Gastrocnemius medialis (tissue), 4 donors: ENCODE results near the gene MYO1G. TPM values are rescaled to one million over a fixed set of nuclear protein-coding genes. Genes with fewer than 3 reads are reported as not detected.
"Not testable (repeated sequence)": the region's sequence is repeated elsewhere in the genome, so short reads cannot be mapped to it uniquely, and the experiment has no call there.

Experiments
- ATAC-seq, 2 donors: fragments of 150-250 bp; one replicate each; pipeline ENCODE4 v1.9.1; 2016
- DNase-seq, 2 donors: peaks; one replicate each; pipeline ENCODE4 v3.0.0-alpha.2; 2019
- H3K27ac ChIP-seq, 4 donors: fragments of 200-600 bp; sonication (generic); 1 replicate in 1 of 4; 2 replicates in 3 of 4; pipeline ENCODE4 v1.5.1; 2016 to 2018; ENCODE audit warnings: mild to moderate bottlenecking in 2 of 4, moderate library complexity in 1 of 4
- H3K27me3 ChIP-seq, 3 donors: fragments of 200-600 bp; sonication (generic) in 2 of 3; 1 replicate in 1 of 3; 2 replicates in 2 of 3; pipeline versions ENCODE4 v1.5.1 to v1.6.0; 2016 to 2019; ENCODE audit warnings: mild to moderate bottlenecking in 1 of 3, moderate library complexity in 1 of 3
- H3K36me3 ChIP-seq, 2 donors: fragments of 200-600 bp; sonication (generic) in 1 of 2; one replicate each; pipeline ENCODE4 v1.5.1; 2017 to 2018
- H3K4me1 ChIP-seq, 2 donors: fragments of 200-600 bp; sonication (generic) in 1 of 2; one replicate each; pipeline ENCODE4 v1.5.1; 2016 to 2017; ENCODE audit warnings: mild to moderate bottlenecking in 2 of 2
- H3K4me3 ChIP-seq, 4 donors: fragments of 200-600 bp; sonication (generic) in 3 of 4; 1 replicate in 1 of 4; 2 replicates in 3 of 4; pipeline ENCODE4 v1.5.1; 2016 to 2019; ENCODE audit warnings: mild to moderate bottlenecking in 2 of 4
- H3K9me3 ChIP-seq, 3 donors: fragments of 200-600 bp; sonication (generic) in 2 of 3; 1 replicate in 1 of 3; 2 replicates in 2 of 3; pipeline ENCODE4 v1.5.1; 2016 to 2019
- POLR2A ChIP-seq, 2 donors: fragments of 450-650 bp; IDR thresholded peaks; one replicate each; pipeline ENCODE4 v1.6.1; 2017; ENCODE audit warnings: antibody characterized with exemption in 2 of 2, mild to moderate bottlenecking in 2 of 2, moderate library complexity in 2 of 2
- in situ Hi-C, 4 donors: fragments of 200-750 bp; cut with MboI; loops; one replicate each; pipeline versions ENCODE4 v1.15.0 to v1.8.0; 2017; ENCODE audit warnings: low sequenced_read_pairs in 4 of 4
- intact Hi-C: fragments of 100-400 bp; cut with DNase I; formaldehyde crosslinking; loops from one replicate; pipeline ENCODE4 v1.15.1; 2023; ENCODE audit warnings: low total_unique reads
- total RNA-seq, 4 donors: library from RNA; depleted of rRNA; stranded (reverse); fragments of >200 nt; gene quantifications; one replicate each; pipeline versions ENCODE4 v1.1.0 to v1.2.3, GENCODE V29; 2016
- TF ChIP-seq, protein P1 (sequence below), 5 experiments: fragments of 450-650 bp in 3 of 5; fragments of 200-600 bp in 2 of 5; sonication (generic) in 2 of 5; IDR thresholded peaks in 4 of 5; conservative IDR thresholded peaks in 1 of 5; 1 replicate in 4 of 5; 2 replicates in 1 of 5; pipeline ENCODE4 v1.5.1; 2016 to 2019; ENCODE audit warnings: antibody characterized with exemption in 5 of 5, mild to moderate bottlenecking in 3 of 5, moderate library complexity in 3 of 5

Gene MYO1G
- total RNA-seq, 4 donors from 2014 or later = 0.61 to 1.4 (median 1.3) TPM; not detected in 1

- H3K9me3 ChIP-seq = no peaks in the 10 kb centered on the region
- no peak for DNase-seq
- TF ChIP-seq, protein P1, sequence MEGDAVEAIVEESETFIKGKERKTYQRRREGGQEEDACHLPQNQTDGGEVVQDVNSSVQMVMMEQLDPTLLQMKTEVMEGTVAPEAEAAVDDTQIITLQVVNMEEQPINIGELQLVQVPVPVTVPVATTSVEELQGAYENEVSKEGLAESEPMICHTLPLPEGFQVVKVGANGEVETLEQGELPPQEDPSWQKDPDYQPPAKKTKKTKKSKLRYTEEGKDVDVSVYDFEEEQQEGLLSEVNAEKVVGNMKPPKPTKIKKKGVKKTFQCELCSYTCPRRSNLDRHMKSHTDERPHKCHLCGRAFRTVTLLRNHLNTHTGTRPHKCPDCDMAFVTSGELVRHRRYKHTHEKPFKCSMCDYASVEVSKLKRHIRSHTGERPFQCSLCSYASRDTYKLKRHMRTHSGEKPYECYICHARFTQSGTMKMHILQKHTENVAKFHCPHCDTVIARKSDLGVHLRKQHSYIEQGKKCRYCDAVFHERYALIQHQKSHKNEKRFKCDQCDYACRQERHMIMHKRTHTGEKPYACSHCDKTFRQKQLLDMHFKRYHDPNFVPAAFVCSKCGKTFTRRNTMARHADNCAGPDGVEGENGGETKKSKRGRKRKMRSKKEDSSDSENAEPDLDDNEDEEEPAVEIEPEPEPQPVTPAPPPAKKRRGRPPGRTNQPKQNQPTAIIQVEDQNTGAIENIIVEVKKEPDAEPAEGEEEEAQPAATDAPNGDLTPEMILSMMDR (IDR thresholded peaks at IDR 0.05 in 4 of 5, conservative IDR thresholded peaks at IDR 0.05 in 1 of 5) = no peak
- no peak for TF ChIP-seq POLR2A (IDR thresholded peaks at IDR 0.05)
- H3K36me3 ChIP-seq = no peaks in the 10 kb centered on the region
- peaks cover 0 to 5% (median 4%) of the 10 kb centered on the region in 3 donors for H3K27me3 ChIP-seq
- H3K4me3 ChIP-seq = no peak overlapping the region
- no peaks in the 10 kb centered on the region for H3K4me1 ChIP-seq
- ATAC-seq = no peak
- H3K27ac ChIP-seq = no peak overlapping the region
- in situ Hi-C loops (no loop called here), intact Hi-C loops (no loop called here)
Measured at GRCh38 chr7:44935016-44935415, 43.8 kb downstream of the MYO1G start.

DNA sequence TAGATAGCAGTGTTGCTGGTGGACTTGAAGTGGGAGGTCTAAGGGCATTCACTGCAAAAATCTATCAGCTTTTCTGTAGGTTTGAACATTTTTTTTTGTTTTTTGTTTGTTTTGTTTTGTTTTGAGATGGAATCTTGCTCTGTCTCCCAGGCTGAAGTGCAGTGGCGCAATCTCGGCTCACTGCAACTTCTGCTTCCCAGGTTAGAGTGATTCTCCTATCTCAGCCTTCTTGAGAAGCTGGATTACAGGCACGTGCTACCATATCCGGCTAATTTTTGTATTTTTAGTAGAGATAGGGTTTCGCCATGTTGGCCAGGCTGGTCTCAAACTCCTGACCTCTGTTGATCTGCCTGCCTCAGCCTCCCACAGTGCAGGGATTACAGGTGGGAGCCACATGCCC is 44.3 kb downstream of the MYO1G start:
- intact Hi-C loops, H3K36me3 ChIP-seq, H3K27ac ChIP-seq, H3K27me3 ChIP-seq, H3K9me3 ChIP-seq, H3K4me3 ChIP-seq, in situ Hi-C loops, DNase-seq, ATAC-seq, H3K4me1 ChIP-seq: not testable (repeated sequence)

GRCh38 chr7:44930921-44931320 is 47.9 kb downstream of the MYO1G start:
- Histone ChIP-seq H3K9me3 (no peaks in the 10 kb centered on the region), H3K36me3 (no peaks in the 10 kb centered on the region), H3K4me1 (no peaks in the 10 kb centered on the region), H3K27ac (no peak overlapping the region), H3K27me3 (peaks cover 2 to 12% (median 4%) of the 10 kb centered on the region in 3 donors), H3K4me3 (no peak overlapping the region)
- DNase-seq (no peak), ATAC-seq (no peak)
- intact Hi-C loops (no loop called here), in situ Hi-C loops (no loop called here)
- TF ChIP-seq POLR2A (IDR thresholded peaks at IDR 0.05) = no peak
- TF ChIP-seq, protein P1 (IDR thresholded peaks at IDR 0.05 in 4 of 5, conservative IDR thresholded peaks at IDR 0.05 in 1 of 5) = no peak

GRCh38 chr7:44922351-44922694 is 56.5 kb downstream of the MYO1G start:
- Histone ChIP-seq H3K4me3 (no peak overlapping the region), H3K36me3 (no peaks in the 10 kb centered on the region), H3K27ac (no peak overlapping the region), H3K27me3 (no peaks in the 10 kb centered on the region), H3K4me1 (no peaks in the 10 kb centered on the region), H3K9me3 (no peaks in the 10 kb centered on the region)
- DNase-seq (no peak), ATAC-seq (peak; percentile 30 to 32)
- intact Hi-C loops = loop anchor here (1.0 to 5.0 kb wide), 2 partner anchors 65 to 335 kb away; no protein-coding TSS in a partner anchor
- TF ChIP-seq POLR2A (IDR thresholded peaks at IDR 0.05) = no peak
- TF ChIP-seq, protein P1 (IDR thresholded peaks at IDR 0.05 in 4 of 5, conservative IDR thresholded peaks at IDR 0.05 in 1 of 5) = peak in 2 of 5 experiments; percentile 5 to 6
- in situ Hi-C loops = loop anchor here in 3 of 4 donors (5.0 to 10.0 kb wide), 4 partner anchors 60 to 338 kb away; partner anchors contain the start of gene TMED4 (in 2 of the 3)

DNA sequence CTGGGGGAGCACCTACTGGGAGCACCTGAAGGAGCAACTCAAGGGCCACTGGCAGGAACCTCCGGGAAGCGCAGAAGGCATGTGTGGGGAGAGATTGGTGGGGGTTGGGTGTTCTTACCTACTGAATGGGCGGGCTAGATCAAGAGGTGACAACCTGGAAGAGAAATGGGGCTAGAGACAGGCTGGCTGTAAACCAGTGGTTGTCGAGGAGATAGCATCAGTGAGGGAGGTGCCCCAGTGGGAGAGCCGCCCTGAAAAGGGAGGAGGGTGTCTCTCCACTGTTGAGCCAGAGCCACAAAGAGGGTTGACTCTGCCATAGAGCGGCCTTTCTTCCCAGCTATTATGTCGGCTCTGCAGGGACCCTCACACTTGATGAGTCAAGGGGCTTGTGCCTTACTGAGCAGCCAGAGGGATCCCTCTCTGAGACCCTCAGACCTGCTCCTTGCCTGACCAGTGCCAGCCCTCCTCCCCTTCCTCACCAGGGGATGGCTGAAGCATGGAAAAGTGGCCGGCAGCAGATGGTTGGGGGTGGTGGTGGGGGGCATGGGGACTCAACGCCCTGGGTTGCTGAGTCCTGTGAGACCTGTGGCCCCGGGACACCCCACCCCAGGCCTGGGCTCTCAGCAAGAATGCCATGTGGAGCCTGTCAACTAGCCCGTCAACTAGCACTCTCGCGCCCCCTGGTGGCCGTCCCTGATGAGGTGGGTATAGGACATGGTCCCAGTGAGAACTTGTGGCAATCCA is 57.0 kb downstream of the MYO1G start:
- ATAC-seq (peak; percentile 95 to 99), DNase-seq (peak; percentile 71 to 83)
- H3K27me3 ChIP-seq = no peaks in the 10 kb centered on the region
- H3K36me3 ChIP-seq = no peaks in the 10 kb centered on the region
- in situ Hi-C loops (loop anchor here in 3 of 4 donors (5.0 to 10.0 kb wide), 4 partner anchors 59 to 337 kb away; partner anchors contain the start of gene TMED4 (in 2 of the 3)), intact Hi-C loops (loop anchor here (1.0 to 5.0 kb wide), 2 partner anchors 64 to 334 kb away; no protein-coding TSS in a partner anchor)
- no peak overlapping the region for H3K27ac ChIP-seq
- no peaks in the 10 kb centered on the region for H3K9me3 ChIP-seq
- no peaks in the 10 kb centered on the region for H3K4me1 ChIP-seq
- no peak overlapping the region for H3K4me3 ChIP-seq
- TF ChIP-seq, protein P1 (IDR thresholded peaks at IDR 0.05 in 4 of 5, conservative IDR thresholded peaks at IDR 0.05 in 1 of 5) = peak; percentile 81 to 93 (median 88)
- TF ChIP-seq POLR2A (IDR thresholded peaks at IDR 0.05) = no peak
